ENCODE results near the gene SCN7A. TPM values are rescaled to one million over a fixed set of nuclear protein-coding genes. Genes with fewer than 3 reads are reported as not detected.

Gene SCN7A
- total RNA-seq, 2 experiments from 2014 or later: not detected

Other genes starting within 250 kb of the SCN7A start
- under 1 TPM; 0.15 TPM for gene SCN9A, start 118.3 kb downstream of the SCN7A start, total RNA-seq